GM18861 (cell line): ENCODE results near the gene MAGOHB.
"Not testable (repeated sequence)": the region's sequence is repeated elsewhere in the genome, so short reads cannot be mapped to it uniquely, and the experiment has no call there.

Experiments
- ATAC-seq: cut with Tn5 transposase; IDR thresholded peaks from one replicate; pipeline ENCODE4 v1.9.1; 2021; ENCODE audit not compliant: unreplicated experiment

The MAGOHB gene

GRCh38 chr12:10613349-10614055, at the start of gene MAGOHB:
TSS of gene MAGOHB (minus strand) at chr12:10613609. CDS start at chr12:10613532, 77 bp downstream.
- peak; percentile 82 for ATAC-seq

DNA sequence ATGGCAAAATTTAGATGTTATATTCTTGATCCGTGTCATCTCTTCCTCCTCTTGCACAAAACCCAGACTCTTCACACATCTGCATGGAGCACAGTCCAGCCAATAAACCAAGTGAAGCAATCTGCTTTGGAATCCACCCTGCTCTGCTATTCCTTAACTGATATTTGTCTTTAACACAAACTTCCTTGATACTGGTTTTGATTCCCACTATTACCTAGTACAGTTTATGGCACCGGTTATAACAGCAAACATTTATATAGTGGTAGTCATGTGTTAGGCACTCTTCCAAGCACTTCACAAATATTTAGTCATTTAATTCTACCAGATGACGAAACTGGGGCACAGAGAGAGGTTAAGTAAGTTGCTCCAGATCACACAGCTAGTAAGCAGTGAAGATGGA, 47.9 kb upstream of the MAGOHB start:
- no peak for ATAC-seq

DNA sequence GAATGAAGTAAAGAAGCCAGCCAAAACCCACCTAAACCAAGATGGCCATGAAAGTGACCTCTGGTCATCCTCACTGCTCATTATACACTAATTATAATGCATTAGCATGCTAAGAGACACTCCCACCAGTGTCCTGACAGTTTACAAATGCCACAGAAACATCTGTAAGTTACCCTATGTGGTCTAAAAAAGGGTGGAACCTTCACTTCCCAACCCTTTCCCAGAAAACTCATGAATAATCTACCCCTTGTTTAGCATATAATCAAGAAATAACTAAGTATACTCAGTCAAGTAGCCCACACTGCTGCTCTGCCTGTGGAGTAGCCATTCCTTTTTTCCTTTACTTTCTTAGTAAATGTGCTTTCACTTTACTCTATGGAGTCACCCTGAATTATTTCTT, 40.6 kb upstream of the MAGOHB start:
- ATAC-seq = no peak

DNA sequence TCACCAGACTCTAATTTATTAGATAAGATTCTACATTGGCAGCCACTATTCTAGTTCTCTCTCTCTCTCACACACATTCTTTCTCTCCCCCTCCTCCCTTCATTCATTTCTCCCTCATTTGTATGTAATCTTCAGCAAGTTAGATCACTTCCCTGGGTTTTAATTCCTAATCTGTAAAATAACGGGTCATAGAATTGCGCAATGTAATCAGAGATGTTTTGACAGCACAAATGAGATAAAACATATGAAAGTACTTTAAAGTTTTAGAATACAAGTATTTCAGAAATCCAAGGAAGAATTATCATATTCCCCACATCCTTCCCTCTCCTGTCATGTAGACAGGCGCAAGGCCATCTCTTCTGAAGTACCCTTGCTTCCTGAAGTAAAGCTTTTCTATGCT, 38.8 kb upstream of the MAGOHB start:
- ATAC-seq = no peak

- not testable (repeated sequence) for ATAC-seq
Measured at GRCh38 chr12:10646576-10646975, 33.2 kb upstream of the MAGOHB start.

- no peak for ATAC-seq
Measured at GRCh38 chr12:10645910-10646309, 32.5 kb upstream of the MAGOHB start.

GRCh38 chr12:10641735-10642500, 28.5 kb upstream of the MAGOHB start:
- no peak for ATAC-seq

GRCh38 chr12:10638728-10639127, 25.3 kb upstream of the MAGOHB start:
- ATAC-seq = no peak

DNA sequence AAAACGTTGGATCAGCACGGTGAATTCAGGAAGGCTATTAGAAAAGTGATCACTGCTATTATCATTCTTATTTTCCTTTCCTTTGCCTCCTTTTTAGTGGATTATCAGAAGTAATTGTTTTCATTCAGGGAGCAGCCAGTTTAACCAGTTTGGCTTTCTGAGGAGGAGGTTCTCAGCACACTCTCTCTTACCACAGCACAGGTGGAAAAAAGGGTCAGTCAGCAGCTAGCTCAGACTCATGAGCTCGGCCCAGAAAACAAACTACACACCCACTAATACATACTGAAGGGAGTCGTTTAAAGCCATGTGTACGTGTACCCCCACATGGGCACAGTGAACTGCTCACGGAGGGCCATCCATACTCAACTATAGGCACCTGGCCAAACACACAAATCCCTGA, 23.2 kb upstream of the MAGOHB start:
- ATAC-seq = no peak

DNA sequence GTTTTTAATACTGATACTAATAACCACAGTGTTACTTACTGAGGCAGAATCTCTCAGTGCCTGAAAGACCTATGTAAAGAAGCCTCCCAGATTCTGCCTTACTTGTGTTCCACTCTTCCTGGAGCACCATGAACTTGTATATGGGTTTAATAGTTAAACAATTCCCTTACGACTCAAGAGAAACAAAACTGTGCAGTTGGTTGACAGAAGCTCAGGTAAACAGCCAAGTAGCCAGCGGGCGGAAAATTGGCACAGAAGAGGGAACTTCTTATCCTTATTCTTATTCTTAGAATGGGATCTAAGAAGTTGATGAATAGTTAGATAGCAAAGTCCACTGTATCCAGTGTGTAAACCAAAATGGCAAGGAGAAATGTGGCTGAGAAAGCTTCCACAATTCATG, 22.7 kb upstream of the MAGOHB start:
- no peak for ATAC-seq

GRCh38 chr12:10635306-10635705, 21.9 kb upstream of the MAGOHB start:
- ATAC-seq = no peak

DNA sequence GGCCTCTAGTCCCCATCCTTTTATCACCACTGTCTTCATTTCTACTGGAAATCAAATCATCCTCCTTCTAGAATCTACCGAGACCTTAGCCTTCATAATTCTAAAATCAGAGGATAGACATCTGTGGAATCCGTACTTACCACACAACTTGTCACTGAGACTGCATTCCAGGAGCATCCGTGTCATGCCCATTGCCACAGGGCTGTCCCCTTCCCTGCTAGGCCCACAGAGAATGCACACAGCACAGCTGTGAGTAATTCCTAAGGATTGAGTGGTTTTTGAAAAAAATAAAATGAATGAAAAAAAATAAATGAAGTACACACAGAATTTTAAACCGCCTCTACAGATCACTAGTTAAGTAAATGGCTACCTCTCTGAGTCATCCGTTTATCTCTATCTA, 21.0 kb upstream of the MAGOHB start:
- no peak for ATAC-seq

DNA sequence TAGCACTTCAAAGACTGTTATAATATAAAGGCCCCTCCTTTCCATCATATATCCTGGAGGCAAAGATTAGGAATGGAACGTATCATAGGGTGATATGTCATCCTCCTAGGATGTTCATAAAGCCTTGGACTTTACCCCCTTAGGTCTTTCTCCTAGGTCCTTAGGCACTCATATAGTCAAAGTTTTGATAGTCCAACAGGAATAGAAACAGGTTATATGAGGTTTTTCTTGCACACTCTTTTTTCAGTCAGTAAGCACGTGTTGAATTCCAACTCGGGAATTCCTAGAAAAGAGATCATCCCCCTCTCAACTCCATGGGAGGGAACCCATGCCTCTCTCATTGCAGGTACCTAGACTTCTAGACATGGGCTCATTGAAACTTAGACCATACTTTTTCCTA, 20.1 kb upstream of the MAGOHB start:
- ATAC-seq = no peak

DNA sequence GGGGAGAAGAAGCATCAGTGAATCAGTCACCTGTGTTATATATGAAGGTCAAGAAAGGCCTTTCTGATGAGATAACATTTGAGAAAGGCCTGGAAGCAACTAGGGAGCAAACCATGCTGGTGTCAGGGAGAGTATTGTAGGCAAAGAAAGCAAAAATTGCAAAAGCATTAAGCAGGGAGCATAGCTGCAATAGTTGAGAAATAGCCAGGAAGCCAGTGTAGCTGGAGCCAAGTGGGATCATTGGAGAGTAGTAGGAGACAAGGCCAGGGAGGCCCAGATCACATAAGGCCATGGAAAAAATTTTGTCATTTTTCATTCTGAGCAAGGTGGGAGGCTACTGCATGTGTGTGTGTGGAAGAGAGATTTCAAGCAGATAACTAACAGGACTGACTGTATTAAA, 18.8 kb upstream of the MAGOHB start:
- ATAC-seq = no peak

DNA sequence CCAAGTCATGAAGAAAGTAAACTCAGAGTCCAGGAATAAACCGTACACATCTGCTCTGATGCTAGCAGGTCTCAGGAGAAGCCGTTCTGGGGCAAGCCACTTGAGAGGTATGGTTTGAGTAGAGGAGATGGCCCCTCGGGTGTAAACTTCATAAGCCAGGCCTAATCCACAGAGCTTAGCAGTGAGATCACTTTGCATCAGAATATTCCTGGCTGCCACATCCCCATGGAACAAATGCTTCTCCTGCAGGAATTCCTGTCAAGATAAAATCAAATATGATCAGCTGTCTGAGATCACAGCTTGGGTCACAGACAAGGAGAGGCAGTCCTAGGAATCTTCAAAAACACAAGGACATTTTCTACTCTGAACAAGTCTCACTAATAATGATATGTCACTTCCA, 11.2 kb upstream of the MAGOHB start:
- no peak for ATAC-seq

GRCh38 chr12:10623131-10623530, 9.7 kb upstream of the MAGOHB start:
- no peak for ATAC-seq

DNA sequence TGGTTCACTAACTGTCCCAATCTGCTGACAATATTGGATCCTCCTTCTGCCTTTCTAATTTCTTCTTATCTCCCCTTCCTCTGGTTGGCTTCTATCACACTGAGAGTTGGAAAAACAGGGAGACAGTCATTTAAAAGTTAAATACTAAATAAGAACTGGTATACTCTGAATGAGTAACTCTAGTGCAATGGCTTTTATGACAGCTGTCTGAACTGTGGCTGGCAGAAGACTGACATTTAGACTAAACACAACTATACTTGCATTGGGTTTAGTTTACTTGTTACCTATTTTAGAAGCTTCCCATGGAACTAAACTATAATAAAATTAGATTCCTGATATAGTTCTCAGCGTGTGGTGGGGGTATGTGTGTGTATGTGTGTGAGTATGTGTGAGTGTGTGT, 7.9 kb upstream of the MAGOHB start:
- no peak for ATAC-seq

DNA sequence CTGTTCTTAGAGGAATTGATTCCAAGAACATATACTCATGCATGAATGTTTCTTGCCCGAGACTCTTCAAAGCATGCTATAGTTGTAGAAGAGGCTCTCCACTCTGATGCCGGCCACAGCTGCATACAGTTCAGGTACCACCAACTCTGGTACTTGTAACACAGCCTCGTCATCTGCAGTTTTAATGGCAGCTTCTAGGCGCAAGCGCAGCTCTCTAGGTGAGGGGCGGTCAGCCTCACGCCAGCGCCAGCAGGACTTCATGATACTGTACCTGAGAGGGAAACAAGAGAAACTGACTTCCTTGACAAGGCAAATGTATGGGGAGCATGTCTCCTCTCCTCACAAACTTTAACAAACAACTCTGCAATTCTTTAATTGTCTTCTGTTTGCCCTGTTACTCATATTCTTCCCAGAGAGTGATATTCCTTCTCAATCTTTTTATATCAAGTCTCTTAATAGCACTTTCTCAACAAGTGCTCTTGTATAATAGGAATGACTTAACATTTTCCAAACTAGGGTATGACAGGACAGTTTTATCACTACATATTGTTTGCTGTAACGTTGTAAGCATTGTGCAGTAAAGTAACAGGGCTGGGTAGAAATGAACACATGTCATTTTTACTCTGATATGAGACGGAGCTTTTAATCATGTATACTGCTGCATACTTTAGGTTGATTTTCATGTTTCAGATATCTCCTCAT, 6.8 kb upstream of the MAGOHB start:
- ATAC-seq = no peak

DNA sequence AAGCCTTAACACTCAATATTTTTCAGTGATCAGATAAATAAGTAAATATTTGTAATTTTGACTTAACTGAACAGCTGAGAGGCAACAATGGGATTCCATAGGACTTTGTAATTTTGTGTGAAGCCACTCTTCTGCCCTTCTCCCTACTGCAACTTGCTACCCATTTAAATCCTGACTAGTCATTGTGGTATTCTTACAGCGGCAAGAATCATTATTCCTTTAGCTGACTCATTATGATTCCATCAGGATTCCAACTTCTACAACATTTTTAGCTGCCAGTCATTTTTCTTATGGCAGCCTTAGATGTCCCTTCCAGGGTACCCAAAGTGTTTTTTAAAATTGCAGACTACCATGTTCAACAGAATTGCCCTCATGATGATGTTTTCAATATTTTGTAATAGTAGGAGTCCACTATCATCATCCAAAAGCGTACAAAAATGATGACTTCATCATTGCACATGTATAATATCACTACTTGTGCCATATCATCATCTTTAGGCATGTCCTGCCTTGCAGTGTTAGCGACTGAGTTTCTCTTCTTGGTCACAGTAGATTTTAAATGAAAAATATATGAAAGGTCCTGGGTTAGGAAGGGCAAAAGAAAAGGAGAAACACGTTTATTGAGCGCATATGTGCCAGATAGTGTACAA, 5.1 kb upstream of the MAGOHB start:
- no peak for ATAC-seq

GRCh38 chr12:10617863-10618262, 4.5 kb upstream of the MAGOHB start:
- ATAC-seq = no peak

GRCh38 chr12:10615532-10615931, 2.1 kb upstream of the MAGOHB start:
- no peak for ATAC-seq

- peak; percentile 7 for ATAC-seq
Measured at GRCh38 chr12:10614056-10614370, 604 bp upstream of the MAGOHB start.
